NCI-H2171 (cell line): ENCODE data around the gene CNTF.

Source experiments
- DNase-seq: peaks from one replicate; lab custom pipeline; 2025; lab: John Stamatoyannopoulos, UW

CNTF gene

DNA sequence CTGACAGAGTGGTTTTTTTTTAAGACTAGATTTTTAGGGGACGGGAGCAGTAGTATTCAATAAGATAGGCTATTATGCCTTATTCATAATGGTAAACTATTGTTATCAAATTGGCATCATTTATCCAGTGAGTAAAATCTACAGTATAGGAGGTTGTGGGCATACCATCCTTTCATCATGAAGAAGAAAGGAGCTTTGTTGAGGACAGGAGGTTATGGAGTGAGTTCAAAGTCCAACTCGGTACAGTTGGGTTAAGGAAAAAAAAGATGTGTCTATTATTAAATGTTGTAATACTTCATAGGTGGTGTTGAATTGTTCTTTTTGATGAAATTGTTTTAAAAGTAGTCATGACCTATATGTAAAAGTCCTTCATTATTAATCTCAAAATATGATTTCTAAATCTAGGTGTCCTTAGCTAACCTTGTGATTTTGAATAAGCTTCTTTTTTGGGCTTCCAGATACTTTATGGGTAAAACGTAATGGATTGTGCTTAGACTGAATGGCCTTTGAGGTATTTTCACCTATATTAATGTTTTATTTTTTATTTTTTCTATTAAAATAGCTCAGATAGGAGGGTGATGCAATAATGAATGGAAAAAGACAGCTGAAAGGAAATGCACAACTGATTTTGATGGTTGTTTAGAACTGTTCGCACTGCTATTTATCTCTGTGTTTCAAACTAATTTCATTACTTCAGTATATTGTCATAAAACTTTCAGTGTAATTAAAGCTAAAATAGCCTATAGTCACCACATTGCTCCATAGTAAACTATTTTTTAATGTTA, 15.3 kb upstream of the CNTF start:
- DNase-seq, result no peak

DNA sequence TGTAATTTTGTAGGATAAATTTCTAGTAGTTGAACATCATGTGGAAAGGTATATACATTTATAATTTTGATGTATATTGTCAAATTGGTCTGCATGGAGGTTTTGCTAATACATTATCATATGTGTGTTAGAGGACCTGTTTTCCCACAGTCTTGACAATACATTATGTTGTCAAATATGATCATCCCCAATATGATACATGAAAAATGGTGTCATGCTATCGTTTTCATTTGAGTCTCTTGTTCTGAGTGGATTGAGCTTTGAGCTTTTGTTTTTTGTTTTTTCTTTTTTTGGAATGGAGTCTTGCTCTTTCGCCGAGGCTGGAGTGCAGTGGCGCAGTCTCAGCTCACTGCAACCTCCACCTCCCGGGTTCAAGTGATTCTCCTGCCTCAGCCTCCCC, 14.1 kb upstream of the CNTF start:
- no peak for DNase-seq

DNA sequence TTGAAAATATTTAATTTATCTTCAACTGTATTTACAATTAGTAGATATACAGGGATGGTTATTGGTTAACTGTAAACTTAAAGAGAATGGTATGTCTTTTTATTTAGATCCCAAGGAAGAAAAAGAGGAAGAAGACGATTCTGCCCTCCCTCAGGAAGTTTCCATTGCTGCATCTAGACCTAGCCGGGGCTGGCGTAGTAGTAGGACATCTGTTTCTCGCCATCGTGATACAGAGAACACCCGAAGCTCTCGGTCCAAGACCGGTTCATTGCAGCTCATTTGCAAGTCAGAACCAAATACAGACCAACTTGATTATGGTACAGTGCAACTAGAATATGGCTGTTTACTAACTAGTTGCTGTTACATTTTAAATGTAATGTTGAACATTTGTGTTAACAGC, 12.7 kb upstream of the CNTF start:
- no peak for DNase-seq

DNA sequence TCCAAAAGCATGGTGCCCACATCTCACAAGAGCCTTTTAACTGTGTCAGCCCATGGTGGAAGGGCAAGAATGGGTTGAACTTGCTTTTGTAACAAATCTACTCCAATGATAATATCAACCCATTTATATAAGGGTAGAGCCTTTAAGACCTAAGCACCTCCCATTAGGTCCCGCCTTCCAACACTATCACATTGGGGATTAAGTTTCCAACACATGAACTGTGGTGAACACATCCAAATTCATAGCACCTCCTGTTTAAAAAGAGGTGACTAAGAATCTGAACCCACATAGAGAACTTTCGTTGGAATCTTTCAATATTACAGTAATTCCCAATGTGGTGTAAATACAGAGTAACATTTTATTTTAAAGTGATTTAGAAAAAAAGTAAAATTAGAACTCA, 9.2 kb upstream of the CNTF start:
- DNase-seq, result no peak

DNA sequence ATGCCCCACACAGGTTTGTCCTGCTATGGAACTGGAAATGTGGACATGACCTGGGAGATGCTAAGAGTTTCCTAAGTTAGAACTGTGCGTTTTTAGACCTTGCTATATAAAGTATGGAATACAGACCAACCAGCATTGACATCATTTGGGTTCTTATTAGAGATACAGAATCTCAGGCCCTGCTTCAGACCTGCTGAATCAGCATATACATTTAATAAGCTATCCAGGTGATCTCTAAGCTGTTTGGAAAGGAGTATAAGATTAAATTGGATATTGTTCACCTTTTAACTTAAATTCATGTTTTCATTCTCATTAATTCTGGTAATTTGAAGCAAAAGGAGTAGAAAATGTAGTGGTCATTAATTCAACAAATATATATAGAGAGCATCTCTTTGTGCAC, 6.9 kb upstream of the CNTF start:
- DNase-seq, result no peak

DNA sequence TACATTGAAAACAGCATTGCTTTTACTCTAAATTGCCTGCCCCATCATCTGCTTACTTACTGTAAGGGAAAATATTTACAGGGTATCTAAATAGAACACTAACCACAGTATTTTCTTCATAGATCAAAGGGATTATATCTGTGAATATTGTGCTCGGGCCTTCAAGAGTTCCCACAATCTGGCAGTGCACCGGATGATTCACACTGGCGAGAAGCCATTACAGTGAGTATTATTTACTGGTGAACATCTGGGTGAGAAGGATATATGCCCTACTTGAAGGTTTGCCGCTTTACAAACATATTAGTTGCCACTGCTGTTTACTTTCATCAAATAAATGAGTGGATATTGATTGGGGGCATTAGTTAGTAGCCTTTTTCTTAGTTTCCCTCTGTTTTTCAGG, 5.9 kb upstream of the CNTF start:
- DNase-seq, result no peak

DNA sequence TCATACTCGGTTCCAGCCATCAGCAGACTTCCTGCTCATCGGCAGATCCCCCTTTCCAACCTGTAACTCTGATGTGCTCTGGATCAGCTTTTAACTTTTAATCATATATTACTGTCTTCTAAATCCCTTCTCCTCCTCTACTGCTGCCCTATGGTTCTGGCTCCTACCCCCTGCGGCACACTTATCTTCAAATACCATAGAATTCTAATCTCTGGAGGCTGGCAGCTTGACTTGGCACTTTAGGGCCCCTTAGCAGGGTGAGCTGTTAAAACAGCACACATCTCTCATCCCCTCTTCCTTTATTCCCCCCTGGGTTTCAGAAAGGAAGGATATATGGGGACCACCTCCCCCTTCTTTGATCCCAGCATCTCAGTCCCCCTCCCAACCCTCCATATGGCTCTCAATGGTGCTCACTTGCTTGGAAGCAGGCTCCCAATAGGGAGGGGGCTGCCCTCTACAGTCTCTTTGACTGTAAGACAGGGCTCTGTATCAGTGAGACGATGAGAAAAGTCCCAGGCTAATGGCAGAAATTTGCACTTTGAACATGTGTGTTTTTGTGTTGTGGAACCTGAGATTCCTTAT, 4.4 kb upstream of the CNTF start:
- no peak for DNase-seq

DNA sequence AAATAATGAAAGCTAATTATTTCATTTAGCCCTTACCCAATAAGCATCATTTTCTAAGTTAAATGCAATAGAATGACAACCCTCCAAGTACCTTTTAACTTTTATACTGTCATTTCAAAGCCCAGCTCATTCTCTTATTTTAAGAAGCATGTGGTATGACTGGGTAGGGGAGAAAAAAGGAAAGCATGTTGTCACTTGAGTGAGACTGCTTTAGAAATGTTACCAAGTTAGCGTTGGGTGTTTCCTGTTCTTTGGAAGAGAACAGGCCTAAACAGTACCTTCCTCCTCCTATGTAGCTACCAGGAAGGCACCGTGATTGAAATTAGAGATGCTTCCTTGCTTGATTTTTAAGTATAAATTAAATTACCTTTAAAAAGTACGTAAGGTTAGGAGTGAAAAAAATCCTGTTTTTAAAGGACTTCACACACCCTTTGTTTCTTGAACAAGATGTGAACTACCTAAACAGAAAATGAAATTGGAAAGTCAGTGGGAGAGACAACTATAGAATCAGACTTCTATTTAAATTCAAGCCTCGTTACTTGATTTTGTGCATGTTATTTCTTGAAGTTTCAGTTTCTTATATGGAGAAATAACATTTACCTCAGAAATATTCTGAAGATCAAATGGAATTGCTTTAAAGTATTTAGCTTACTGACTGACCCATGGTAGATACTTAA, 741 bp upstream of the CNTF start:
- no peak for DNase-seq

DNA sequence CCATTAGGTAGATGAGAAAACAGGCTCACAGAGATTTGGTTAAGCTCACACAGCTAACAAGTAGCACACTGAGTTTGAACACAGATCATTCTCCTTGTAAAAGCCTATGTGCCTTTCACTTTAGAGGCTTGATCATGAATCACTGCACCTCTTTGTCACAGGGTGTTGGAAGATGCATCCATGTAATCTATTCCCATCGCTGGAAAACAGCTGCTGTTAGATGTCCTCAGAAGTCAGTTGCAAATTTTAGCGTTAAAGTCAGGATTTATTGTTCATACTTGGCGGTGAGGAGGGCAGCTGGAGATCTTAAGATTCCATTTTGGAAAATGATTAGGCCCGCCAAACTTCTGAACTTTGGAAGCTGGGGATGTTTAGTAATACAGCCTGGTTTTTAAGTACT, 2.6 kb downstream of the CNTF start:
- DNase-seq, result no peak

DNA sequence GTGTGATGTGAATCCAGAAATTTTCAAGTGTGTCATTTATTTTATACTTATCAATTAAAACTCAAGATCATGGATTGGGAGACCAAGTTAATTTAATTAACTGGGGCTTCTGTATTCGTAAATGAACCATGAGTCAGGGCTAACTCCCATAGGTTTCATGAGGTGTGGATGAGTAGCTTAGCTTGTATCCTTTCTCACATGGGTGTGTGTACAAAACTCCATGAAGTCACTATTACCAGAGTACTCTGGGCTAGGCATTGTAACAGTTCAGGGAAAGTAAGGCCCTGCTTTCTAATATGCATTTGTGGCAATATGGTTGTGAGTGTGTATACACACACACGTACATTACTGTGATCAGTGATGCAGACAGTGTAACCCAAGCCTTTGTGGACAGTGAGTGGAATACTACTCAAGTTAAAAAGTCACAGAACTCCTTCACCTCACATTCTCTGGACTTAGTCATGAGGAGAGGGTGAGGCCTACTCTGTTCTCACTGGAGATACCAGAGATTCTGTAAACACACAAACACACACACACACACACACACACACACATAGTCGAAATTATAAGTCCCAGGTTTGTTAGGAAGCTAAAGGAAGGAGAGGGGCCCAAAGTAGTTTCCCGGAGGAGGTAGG, 3.5 kb downstream of the CNTF start:
- no peak for DNase-seq

DNA sequence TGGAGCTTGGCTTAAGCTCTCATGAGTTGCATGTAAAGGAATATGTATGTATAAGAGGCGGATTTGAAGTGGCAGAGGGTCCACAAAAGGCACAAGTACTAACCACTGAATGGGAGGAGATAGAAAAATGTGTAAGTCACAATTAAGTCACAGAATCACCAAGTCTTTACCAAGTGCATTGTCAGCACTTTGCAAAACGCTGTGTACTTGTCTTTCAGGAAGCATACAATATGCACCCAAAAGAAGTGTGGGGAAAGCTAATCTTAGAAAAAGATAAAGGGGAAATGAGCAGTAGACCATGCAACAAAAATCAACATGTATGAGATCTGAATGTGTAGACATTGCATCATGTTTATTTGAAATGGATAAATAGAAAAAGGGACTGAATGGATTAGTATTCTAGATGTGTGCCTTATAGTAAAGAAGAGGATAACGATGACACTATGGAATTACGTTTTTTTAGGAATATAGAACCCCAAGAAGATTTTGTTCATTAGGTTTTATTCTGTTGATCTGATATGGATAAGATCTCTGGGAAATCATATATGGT, 4.5 kb downstream of the CNTF start:
- no peak for DNase-seq

DNA sequence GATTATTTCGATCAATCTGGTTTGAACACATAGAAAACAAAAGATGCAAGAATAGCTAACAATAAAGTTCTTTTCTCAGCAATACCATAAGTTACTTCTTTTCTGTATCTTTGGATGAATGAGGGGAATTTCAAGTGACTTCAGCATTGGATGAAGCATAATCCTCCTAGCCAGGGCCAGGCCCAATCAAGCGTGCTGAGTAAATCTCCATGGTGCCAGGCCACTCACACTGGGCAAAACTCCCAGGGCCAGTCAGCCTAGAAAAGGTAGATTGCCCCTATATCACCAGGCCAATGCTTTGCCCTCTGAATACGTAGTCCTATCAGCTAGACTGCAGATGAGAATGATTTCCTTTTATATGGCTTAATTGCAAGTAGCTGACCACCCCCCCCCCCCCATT, 6.0 kb downstream of the CNTF start:
- DNase-seq, result no peak

DNA sequence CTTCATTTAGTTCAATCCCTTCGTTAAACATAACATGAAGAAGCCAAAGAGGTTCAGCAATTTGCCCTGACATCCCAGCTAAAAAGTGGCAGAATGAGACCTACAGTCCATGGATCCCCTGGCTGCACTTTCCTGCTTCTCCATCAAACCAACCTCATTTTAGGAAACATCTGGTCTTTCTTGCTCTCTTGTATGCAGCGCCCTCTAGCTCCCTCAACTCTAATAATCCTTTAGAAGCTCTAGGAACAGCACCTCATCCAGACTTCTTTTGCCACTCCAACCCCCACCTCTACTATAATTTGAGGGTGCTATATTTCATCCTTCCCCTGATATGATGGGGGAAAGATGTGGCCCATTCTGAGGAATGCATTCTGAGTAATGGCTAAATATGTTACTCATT, 7.4 kb downstream of the CNTF start:
- DNase-seq, result peak; percentile 3

DNA sequence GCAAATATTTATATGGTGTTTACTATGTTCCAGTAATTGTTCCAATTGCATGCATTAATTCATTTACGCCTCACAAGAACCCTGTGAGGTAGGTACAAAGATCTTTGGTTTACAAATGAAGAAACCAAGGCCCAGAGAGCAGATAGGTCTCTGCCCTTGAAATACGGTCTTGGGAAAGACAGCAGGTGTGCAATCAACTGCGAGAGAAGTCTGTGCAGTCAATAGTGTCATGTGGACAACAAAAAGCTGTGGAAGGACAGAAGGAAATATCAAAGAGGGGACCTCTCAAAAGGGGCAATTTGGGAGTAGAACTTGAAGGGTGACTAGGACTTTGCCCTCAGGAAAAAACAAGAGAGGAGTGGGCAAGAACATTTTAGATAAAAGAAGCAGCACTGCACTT, 8.9 kb downstream of the CNTF start:
- DNase-seq, result no peak

DNA sequence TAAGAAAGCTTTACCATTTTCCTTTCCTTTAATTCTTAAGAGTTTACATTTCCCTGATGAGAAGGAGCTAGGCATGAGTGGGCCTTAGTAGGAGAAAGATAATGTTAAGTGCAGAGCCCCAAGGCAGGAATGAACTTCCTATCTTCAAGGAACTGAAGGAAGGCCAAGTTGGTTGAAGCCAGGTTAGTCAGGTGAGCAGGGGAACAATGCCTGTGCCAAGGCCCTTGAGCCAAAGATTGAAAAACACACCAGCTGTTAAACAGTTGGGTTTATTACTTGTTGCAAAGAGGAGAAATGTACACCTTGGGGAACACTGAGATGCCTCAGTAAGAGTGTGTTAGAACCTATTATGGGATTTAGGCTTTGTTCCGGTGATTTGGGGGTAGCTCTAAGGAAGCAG, 10.0 kb downstream of the CNTF start:
- DNase-seq, result no peak

DNA sequence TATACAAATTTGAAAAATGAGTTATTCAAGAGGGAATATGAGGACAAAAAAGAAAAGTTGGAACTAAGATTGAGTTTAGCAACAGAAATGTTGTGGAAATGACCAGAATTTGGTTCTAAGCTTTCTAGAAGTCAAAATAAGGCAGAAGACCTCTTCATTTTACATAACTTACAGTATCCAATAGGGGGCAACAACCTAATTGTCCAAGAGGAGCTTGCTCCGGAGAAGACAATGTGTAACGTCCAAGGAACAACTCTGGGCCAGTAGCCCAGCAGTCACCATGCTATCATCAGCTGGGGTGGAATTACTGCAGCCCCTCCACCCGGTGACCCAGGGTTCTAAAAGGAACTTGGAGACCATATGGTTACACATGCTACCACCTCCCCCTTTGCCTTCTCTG, 14.1 kb downstream of the CNTF start:
- DNase-seq, result no peak

DNA sequence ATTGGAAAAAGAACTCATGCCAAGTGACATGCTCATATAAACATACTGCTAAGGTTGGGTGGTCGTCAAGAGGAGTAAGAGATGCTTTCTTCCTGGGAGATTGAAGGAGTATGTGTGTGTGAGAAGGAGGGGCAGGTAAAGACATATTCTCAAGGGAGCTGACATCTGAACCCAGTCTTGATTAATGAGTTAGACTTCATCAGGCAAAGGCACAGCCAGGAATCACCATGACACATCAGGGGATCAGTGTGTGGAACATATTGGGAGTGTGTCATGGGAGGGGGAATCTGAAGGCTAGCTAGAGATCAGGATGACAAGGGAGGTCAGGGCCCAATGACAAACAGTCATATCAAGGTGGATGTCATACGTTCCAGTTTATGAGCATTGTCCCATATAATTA, 14.9 kb downstream of the CNTF start:
- no peak for DNase-seq

DNA sequence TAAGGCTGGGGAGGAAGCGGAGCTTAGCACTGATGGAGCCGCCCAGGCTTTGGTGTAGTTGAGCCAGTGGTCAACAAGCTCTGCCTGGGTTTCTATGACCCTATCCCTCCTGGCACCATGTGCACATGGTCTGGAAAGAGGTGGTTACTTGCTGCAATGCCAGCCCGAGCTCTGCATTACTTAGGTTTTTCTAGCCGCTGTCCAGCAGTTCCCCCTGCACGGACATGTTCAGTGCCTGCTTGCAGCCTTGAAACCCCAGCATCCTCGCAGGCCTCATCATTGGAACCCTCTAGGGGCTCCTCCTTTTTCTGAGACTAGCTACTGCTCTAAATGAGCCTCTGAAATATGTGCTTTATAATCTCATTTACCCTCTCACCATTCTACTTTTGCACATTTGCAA, 16.6 kb downstream of the CNTF start:
- no peak for DNase-seq

DNA sequence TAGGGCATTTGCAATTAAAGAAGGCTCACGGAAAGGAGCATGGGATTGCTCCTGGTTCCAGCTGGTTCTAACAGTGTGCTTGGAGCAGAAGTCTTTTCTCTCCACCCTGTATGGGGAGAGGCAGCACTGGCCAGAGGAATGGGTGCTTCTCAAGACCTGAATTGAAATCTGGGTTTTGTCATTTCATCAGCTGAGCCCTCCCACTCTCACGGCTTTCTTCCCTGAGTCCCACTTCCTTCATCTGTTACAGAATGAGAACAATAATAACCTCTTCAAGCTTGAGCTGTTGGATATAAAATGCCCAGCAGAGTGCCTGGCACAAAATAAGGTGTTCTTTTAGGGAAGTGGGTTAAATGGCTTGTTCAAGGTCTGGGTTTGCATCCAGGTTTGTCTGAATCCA, 17.2 kb downstream of the CNTF start:
- DNase-seq, result no peak

DNA sequence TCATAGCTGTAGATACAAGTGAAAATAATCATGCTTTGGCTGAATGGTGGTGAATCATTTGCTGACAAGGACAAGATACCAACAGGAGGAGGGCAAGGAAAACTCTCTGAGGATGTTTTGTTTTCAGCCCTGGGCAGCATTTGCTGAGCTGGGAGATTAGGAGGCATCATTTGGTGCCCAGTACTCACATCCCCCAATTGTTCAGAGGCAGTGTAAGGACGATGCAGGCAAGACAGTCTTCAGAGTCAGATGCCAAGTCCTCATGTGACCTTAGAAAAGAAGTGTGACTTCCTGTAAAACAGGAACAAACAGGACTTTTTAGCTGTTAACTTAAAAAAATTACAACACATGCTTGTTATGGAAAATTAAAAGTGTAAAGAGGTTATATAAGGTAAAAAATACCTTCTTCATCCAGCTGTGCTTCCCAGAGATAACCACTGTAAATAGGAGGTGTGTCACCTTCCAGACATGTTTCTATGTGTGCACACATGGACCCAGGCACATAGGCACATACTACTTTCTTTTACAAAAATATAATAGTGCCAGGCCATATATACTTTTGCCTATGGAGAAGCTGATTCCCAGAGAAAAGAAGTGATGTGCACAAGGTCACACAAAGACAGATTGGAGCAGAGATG, 18.0 kb downstream of the CNTF start:
- no peak for DNase-seq

DNA sequence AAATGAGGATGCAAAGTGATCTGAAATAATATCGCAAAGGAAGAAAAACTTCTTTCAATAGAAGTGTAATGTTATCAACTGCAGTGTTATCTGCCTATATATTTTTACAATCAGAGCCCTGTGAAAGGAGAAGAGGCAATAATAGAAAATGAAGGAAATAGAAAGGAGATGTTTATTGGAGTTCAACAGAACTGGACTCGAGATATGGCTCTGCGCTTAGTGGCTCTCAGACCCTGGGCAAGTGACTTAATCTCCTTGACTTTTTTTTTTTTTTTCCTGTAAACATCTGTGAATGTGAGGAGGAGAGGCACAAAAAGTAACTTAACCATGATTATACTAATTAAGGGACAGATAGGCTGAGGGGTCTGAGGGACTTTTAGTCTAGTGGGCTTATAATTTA, 18.9 kb downstream of the CNTF start:
- DNase-seq, result no peak

DNA sequence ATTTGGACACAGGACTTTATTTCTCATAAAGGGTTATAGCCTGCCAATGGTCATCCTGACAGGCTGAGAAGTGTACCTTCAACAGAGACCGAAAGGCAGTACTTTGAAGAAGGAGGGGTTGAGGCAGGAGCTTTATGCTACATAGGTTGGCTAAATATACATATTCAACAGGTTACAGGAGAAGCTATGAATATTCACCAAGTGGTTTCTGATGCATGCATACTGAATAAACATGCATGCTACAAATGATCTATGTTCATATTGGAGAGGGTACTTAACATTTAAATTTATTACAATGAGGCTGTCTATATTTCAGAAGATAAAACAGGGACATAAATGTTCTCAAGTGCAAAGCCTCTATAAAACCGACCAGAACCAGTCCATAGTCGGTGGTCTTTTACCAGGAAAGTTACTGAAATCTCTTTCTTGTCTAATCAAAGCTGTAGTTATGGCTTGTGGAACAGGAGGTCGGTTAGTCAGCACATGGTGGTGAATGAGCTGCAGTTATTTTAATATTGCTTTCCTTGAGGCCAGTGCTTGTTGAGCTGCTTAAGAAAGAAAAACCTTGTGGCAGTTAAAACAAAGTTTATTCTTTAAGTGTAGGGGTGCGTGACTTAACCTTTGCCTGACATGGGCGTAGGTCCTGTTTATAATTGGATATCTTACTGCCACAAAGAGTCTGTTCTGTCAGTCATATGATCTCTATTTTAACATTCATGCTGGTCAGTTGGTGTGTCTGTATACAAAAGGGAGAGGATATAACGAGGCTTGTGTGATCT, 19.5 kb downstream of the CNTF start:
- no peak for DNase-seq
